ENCODE results near the gene PLCB2.

Gene PLCB2

DNA sequence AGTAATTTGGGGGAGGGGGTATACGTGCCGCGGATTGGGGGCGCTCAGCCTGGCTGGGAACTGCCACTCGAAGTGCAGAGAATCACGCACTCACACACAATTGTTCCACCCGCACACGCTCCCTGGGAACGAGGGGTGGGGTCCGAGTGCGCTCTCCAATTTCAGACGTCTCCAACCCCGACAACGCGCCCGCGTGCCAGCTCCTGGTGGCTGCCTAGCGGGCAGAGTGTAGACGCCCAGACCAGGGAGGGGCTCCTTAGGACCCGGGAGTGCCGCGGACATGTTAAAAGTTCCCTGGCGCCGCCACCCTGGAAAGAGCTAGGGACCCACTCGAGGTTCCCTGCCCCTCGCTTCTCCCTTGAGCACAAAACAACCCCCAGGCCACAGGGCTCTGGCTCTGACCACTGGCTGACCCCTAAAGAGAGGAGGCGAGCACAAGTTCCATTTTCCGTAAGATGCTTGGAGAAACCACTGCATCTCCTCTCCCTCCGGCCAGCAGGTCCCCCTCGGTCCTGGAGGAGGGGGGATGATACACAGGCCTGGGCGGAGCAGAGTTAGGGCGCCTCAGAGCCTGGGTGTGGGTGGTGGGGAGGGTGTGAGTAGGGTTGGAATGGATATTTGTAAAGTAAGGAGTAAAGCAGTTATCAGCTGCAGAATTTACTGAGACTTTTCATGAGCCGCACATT is 24.0 kb downstream of the PLCB2 start:
- DNase-seq, result no peak

DNA sequence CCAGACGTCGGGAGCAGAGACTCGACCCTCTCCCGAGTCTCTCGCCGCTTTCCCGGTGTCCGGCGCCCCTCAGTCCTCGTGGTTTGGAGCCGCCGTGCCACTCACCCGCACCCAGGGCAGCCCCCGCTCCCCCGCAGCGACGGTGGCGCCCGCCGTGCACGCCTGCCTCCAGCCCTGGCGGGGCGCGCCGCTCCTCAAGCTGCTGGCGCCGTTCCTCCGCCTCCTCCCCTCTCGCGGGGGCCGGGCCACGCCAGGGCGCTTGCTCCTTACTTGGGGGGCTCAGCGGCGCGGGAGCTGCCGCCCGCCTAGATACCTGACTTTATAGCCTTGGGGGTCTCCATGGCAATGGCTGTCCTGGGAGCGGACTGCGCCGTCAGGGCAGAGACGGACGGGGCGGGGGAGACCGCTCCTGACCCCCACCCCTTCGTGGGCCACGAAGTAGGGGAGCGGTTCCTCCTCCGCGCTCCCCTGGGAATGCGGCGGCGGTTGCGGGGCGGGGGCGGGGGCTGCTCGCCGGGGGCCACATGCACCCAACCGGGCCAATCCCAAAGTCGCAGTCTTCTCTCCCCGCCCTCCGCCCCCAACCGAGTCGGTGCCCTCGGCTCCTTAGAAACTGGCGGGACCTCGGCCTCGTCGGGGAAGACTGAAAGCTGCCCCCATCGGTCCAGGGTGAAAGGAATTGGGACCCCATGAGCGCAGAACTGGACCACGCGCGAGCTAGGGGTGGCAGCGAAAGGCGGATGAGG is 24.7 kb downstream of the PLCB2 start, which contains the start of gene ANKRD63:
Gene ANKRD63 (minus strand): TSS at position 196 of the 746 bp plus-strand sequence. CDS start 478 bp downstream, outside the sequence.
- no peak for DNase-seq

DNA sequence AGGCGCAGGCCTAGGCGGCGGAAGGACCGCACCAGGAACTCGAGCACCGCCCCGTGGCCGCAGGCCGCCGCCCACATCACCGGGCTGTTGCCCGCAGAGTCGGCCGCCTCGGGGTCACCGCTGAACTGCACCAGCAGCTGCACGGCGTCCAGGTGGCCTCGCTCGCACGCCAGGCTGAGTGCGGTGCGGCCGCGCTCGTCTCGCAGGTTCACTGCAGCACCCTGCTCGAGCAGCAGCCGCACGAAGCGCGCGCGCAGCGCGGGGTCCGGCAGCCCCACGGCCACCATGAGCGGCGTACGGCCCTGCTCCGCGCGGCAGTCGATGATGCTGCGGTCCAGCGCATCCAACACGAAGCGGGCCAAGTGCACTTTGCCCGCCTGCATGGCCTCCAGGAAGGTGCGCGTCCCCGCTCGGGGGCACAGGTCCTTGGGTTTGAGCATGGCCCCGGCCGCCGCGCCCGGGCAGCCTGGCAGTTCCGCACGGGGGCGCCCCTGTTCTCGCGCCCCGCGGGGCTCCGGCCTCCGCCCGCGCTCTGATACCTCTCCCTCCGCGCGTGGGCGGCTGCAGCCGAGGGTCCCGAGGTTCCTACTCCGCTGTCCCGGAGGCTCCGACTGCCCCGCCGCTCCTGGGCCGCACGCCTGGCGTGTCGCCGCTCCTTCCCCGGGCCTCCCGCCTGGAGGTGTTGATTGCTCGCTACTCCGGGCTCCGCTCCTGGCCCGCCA is 25.4 kb downstream of the PLCB2 start:
- peak; percentile 33 for DNase-seq

DNA sequence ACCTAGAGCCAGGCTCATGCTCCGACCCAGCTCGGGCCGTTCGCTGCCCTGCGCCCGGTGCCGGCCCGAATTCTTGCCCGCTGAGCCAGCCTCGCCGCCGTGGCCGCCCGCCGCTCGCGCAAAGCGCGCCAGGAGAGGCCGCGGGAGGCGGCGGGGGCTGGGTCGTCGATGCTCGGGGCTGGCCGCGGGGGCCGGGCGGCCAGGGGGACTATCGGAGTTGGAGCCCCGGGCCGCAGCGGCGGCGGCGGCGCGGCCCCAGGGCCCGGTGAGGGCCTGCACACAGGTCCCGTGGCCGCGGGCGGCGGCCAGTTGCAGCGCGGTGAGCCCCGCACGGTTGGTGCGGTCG is 26.0 kb downstream of the PLCB2 start:
- DNase-seq, result no peak

DNA sequence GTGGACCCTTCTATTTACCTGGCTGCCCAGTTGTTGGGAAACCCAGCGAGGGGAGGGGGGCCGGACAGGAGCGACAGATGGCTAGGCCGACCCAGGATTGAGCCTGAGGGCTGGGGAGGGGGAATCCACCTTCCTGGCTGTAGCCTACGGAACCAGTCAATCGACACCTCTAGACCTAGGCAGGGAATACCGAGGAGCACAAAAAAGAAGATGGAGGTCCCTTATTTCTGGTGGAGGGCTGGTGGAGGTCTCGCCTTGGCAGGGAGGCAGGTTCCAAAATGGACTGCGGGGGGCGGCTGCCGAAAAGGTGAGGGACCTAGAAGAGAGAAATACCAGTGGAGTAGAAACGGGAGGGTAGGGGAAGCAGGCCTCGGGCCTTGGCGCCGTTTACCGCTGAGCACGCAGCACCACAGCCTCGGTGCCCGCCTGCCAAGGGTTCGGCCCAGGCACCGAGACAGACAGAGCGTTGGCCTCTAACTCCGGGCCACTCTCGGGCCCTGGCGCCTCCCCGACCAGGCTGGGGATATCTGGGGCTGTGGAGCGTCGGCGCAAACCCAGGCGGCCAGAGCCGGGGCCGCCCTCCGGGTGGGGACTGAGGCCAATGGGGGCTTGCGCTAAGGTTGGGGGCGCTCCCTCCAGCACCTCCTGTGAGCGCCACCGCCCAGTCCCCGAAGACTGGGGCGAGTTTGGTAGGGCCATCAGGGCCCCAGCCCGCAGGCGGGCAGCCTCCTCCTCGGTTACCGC is 26.5 kb downstream of the PLCB2 start:
- DNase-seq, result no peak

DNA sequence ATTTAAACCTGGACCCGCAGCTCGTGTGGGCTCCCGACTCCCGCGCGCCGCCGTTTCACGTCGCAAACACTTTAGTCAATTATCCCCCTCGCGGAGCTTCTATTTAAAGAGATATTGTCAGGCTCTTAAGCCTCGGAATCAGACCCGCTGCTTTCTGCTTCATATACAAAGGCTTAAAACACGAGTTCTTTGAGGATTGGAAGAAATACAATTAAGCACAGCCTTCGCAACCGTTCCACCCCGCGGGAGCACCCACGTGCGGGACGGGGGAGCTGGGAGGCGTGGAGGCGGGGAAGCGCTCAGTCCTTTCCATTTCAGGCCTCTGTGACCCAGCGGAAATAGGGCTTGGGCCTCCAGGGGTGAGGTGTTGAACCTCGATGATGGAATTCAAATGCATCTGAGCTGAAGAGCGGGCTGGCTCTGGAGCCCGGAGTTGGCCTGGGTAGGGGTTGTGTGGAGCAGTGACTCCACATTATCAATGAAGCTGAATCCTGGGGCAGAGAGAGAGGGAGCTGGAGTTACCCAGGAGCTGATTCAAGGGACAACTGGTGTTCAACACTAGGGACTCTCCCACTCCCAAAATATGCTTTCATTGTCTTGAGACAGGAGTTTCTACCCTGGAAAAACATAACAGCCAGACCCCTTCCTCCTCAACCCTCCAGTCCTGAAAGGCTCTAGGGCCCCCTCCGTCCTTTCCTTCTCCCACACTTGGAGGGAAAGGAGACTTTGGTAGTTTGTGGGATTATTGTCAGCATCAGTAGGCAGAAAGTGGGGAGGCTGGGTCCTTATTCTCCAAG is 27.3 kb downstream of the PLCB2 start:
- DNase-seq, result no peak

DNA sequence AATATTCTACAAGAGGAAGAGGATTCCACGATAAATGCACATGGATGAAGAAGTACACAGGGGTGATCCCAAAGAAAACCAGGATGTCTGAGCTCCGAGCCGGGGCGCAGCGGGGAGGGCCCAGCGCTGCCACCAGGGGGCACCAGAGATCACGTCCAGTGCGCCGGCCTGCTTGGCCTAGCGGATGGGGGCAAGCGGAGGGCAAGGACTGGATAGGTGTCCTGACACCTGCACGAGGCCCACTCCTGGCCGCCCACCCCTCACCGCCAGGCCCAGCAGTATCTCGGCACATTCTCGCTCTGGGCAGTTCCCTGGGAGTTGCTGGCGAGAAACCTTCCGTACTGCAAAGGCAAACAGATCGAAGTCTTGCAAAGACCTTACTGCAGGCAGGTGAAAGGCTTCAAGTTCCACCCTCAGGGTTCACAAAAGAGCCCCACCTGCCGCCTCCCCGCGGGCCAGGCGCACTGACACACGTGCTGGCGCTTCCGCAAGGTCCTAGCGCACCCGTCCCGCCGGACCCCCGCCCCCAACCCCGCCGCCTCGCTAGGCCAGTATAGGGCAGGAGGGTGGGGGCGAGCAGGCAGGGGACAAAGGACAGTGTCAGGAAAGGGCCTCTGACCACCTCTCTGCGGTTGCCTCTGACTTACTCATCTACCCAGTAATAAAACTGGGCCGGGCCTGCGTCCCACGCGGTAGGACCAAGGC is 28.1 kb downstream of the PLCB2 start:
- peak; percentile 52 for DNase-seq

DNA sequence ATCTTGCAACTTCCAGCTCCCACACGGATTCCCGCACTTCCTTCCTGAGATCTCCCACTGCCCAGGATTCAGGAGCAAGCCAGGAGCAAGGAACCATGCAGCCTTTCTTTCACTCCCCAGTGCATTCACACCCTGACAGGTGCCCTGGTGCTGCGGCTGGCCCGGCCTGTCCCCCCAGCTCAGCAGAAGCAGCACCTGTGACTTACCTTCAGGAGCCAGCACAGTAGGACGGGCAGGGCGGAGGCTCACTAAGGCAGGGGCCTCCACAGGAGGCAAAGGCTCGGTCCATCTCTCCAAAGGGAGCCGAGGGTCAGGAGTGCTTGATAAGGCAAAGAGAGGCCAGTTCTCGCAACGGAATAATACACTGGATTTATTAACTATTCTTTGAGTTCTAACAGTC is 29.7 kb downstream of the PLCB2 start:
- DNase-seq, result no peak

DNA sequence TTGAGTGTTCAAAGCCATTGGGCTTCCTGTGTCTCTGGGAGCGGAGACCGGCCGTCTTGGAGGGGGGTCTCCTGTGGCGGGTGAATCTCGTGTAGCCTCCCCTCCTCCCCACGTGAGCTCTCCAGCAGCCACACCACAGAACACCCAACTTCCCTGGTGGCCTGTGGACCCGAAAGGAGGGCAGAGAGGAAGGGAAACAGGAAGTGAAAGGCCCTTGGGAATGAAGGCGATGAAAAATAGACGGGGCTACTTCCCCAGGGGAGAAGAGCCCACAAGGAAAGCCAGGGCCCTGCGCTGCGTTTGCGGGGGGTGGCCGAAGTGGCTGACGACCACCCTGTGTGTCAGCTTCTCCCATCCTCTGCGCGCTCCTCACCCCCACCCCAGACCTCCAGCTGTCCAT is 30.3 kb downstream of the PLCB2 start:
- no peak for DNase-seq

DNA sequence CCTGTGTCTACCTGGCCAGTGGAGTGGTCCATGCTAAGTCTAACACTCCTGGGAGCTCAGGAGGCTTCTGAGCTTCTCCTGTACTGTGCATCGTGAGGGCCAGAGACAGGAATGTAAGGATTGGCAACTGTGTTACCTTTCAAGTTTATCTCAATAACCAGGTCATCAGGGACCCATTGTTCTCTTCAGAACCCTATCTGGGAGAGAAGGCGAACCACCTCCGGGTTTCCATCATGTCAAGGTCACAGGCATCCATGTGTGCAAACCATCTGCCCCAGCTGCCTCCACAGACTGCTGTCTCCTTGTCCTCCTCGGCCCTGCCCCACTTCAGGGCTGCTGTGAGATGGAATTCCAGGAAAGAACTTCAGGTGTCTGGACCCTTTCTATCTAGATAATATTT is 30.8 kb downstream of the PLCB2 start:
- DNase-seq, result no peak

DNA sequence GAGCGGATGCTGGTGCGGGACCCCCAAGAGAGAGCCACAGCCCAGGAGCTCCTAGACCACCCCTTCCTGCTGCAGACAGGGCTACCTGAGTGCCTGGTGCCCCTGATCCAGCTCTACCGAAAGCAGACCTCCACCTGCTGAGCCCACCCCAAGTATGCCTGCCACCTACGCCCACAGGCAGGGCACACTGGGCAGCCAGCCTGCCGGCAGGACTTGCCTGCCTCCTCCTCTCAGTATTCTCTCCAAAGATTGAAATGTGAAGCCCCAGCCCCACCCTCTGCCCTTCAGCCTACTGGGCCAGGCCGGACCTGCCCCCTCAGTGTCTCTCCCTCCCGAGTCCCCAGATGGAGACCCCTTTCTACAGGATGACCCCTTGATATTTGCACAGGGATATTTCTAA is 31.8 kb downstream of the PLCB2 start:
- DNase-seq, result no peak

DNA sequence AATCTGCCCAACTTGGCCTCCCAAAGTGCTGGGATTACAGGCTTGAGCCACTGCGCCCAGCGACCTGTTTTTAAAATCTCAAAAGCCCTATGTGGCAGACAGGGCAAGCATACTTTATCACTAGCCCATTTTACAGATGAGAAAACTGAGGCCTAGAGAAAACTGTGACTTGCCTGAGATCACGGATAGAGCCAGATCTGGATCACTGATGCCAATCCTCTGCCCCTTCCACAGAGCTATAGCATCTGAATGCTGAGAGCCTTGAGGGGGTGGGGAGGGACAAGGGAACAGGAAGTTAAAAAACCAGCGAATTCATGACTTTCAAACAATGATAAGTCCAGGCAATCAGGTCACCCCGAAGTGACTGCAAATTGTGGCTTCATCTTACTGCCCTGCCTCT is 32.2 kb downstream of the PLCB2 start:
- DNase-seq, result no peak

DNA sequence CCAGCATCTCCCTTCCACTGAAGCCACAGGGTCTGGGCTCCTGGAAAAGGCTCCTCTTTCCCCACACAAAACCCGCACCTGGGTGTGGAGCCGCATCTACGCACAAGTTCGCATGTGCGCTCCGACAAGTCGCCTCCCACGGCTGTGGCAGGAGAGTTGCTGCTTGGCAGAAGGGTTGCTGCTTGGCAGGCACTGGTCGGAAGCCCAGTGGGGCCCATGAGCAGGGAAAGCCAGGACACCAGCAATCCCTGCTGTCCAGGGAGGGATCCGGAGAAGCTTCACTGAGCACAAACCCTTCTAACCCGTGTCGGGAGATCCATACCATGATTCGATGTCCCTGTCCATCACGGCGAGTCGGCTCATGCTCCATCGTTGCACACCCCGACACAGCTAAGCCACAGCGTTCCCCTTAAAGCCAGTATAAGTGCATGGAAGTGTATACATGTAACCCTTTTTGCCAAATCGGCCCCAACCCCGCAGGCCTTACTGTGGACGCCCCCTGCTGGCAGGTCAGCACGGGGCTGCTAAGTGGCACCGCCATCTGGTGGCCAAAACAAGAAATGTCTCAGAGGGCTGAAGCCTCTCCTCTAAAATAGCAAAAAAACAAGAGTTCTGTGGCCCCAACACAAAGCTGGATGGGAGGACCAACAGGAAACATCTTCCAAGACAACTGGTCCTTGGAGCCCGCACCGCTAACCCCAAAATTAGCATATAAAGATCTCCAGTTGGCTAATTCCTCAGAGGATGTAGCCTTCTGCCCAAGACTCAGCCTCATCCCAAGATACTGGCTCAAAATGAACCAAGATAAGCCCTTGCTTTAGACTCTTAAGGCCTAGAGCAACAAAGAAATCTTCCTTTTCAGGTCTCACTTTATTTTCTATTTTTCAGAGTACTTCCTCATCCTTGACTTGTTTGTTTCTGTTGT is 33.1 kb downstream of the PLCB2 start:
- DNase-seq, result peak; percentile 84

DNA sequence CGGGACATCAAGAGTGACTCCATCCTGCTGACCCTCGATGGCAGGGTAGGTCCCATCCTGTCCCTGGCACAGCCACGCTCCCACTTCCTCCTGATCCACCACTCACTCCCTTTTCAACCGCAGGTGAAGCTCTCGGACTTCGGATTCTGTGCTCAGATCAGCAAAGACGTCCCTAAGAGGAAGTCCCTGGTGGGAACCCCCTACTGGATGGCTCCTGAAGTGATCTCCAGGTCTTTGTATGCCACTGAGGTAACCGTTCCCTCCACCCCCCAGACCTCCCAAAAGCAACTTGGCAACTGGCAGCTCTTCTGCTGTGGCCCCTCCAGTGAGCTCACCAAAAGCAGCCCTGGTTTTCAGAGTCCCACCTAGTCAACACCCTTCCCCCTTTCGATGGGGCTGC is 34.3 kb downstream of the PLCB2 start:
- DNase-seq, result no peak

DNA sequence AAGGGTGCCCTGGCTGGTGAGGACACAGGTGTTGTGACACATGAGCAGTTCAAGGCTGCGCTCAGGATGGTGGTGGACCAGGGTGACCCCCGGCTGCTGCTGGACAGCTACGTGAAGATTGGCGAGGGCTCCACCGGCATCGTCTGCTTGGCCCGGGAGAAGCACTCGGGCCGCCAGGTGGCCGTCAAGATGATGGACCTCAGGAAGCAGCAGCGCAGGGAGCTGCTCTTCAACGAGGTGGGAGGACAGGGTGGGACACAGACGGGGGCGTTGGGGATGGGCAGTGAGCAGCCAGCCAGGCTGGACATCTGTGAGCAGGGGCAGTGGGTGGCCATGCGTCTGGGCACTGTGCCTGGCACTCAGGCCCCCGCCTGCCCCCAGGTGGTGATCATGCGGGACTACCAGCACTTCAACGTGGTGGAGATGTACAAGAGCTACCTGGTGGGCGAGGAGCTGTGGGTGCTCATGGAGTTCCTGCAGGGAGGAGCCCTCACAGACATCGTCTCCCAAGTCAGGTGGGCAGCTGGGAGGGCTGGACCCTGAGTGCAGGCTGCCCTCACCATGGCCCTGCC is 35.2 kb downstream of the PLCB2 start:
- DNase-seq, result no peak

DNA sequence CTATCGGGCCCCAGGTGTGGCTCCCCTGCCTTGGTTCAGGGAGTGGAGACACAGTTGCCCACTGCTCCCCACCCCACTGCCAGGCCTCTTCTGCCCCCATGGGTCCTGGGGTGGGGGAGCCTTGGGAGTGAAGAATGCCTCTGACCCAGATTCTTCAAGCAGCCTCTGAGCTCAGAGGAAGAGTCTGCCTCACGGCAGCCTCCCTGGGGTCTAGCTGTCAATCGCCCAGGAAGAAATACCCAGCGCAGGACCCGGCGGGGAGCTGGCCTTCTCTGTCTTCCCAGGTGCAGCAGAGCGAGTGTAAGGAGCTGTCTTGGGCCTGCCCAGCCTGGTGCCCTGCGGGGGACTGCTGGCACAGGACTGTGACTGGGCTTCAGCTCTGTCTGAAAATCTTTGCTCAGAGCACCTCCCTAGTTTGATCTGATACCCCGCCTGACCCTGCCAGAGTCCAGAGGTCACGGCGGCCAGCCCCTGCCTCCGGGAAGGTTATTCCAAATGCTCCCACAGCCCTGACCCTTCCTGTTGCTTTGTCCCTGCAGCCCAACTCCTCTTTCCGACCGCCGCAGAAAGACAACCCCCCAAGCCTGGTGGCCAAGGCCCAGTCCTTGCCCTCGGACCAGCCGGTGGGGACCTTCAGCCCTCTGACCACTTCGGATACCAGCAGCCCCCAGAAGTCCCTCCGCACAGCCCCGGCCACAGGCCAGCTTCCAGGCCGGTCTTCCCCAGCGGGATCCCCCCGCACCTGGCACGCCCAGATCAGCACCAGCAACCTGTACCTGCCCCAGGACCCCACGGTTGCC is 35.9 kb downstream of the PLCB2 start:
- DNase-seq, result no peak

DNA sequence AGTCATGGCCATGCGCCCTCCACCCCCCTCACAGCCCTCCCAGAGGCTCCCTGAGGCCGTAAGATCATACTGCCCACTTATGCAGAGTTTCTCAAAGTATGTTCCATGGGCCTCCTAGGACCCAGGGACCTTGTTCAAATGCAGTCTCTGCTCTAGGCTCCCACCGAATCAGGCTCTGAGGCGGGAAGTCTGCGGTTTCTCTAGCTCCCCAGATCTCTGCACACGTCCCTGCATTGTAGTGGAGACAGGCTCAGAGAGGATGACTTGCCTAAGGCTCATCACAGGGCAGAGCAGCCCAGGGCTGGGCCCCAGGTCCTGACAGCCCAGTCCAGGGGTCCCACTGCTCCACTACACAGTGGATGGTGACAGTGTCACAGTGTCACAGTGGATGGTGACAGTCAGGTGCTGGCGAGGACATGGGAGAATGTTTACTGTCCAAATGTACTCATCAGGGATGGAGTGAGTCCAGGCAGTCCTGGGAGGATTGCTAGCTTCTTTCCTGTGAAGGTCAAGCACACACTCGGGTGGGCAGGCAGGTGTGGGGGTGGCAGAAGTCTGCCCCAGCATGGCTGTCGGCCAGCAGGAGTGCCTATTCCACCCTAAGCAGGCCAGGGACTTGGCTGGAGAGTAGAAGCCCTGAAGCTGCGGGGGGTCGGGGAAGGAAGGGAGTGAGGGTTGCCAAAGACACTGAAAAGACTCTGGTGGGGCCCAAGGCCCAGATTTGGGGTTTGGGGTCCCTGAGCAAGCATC is 37.3 kb downstream of the PLCB2 start:
- DNase-seq, result no peak

DNA sequence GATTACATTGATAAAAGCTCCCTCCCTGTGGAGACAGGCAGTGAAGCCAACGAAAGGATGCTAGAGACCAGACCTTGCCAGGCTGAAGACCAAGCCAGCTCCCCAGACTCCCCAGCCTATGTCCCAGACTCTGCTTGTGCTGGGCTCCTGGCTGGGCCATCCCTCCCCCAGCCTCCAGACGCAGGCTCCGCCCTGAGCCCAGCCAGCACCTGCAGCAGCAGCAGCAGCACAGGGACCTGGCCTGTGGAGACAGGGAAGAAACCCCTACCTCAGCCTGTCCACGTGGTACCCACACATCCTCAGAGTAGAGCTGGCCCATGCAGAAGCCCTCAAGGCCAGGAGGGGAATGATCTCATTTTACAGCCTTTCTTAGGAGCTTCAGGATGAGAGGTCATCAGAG is 38.1 kb downstream of the PLCB2 start:
- DNase-seq, result no peak

DNA sequence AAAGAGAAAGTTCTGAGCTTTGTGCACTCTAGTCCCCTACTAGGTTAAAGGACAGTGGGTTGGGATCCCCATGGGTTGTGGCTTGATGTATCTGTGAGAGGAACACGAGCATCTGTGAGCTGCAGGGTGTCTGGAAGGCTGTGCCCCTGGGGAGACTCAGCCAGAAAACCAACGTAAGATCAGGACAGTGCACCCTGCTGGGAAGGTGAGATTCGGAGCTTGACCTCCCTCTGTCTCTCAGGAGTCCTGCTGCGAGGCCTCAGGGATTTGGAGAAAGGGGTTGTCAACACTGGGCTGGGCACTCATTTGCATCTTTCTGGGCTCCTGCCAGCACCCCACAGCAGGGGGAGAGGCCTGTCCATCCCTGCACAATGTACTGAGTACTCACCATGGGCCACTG is 40.1 kb downstream of the PLCB2 start:
- DNase-seq, result no peak
